ENCODE results near the gene KIAA1217. TPM values are rescaled to one million over a fixed set of nuclear protein-coding genes. Genes with fewer than 3 reads are reported as not detected.

KIAA1217 gene
- total and polyA plus RNA-seq, 7 experiments from 2014 or later: 0.03 to 2.1 (median 0.15) TPM; not detected in 4

DNA sequence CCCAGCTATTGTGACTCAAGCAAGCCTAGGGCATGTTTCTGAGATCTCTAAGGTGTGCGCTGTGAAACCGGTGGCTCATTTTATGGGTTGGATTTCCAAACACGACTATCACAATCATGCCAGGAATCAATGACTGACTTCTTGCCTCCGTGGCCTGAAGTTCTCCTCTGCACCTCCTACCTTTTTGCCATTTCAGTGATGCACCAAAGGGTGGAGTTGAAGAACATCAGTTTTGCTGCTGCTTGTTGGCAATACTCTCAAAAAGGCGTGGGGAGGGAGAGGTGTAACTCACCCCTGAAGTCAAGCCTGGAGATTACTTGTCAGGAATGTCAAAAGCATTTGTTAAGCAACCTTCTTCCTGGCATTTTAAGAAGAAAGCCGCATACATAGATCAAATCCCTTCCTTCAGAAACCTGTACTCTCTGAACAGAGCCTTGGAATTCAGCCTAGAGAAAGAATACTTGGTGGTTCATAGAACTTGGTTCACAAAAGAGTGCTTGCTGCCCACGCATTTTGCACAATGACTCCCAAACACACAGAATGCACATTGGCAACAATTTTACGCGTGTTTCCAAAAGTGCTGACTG is 41.0 kb downstream of the KIAA1217 start:
- Histone ChIP-seq H3K4me1 (ENCODE audit: control insufficient read depth in 2 of 2, insufficient read depth in 2 of 2, low read length in 2 of 2) (no peaks in the 10 kb centered on the region), H3K27me3 (ENCODE audit: control insufficient read depth in 2 of 2, insufficient read depth in 2 of 2, low read length in 2 of 2) (no peaks in the 10 kb centered on the region), H3K36me3 (ENCODE audit: control insufficient read depth in 2 of 3, insufficient read depth in 3 of 3, low read length in 3 of 3) (no peaks in the 10 kb centered on the region), H3K4me3 (ENCODE audit: low read length) (no peak overlapping the region), H3K9me3 (ENCODE audit: control insufficient read depth in 2 of 3, low read length in 3 of 3) (no peaks in the 10 kb centered on the region), H3K27ac (ENCODE audit: low read depth, low read length) (no peak overlapping the region)
- intact Hi-C loops (cut with micrococcal nuclease): no loop called here
- Mint-ChIP-seq H3K36me3 (no peaks in the 10 kb centered on the region), H3K4me3 (no peak overlapping the region), H3K27ac (no peak overlapping the region), H3K27me3 (peaks cover 0 to 15% (median 9%) of the 10 kb centered on the region in 5 donors), H3K9me3 (peaks cover 0 to 2% (median 0%) of the 10 kb centered on the region in 11 donors), H3K4me1 (no peaks in the 10 kb centered on the region)
- ChIA-PET POLR2A (no interaction called here), CTCF (no interaction called here)
- DNase-seq (no peak), ATAC-seq (no peak)

DNA sequence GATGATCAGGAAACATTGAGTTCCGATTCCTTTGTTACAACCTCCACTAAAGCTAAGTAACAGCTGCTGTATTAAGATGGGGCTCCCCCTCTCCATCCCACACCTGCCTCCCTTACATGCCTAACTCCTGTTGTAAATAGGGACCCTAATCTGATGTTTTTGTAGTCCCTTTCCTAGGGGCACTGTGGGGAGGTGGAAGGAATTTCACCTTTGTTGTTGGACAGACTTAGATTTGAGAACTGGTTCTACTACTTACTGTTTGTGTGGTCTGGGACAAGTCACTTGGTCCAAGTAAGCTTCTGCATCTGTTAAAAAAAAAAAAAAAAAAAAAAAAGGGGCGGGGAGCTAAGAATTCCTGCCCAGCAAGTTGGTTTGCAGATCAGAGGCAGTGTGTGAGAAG is 42.6 kb downstream of the KIAA1217 start:
- POLR2A ChIA-PET: no interaction called here
- CTCF ChIA-PET: no interaction called here

DNA sequence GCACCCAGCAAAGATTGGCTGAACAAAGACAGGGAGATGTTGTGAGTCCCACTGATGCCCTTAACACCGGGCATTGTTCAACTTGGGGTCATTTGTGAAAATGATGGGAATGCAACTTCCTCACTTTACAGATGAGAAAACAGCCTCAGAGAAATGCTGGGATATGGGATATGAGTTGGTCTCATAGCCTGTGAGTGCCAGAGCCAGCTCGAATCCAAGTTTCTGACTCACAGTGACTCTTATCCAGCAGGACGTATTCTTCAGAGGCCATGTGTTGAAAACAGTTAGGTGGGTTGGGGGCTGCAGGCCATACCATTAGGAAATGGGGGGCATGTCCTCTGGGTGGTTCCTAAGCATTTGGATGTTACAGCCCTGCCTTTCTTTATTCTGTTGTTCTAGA is 45.2 kb downstream of the KIAA1217 start:
- POLR2A ChIA-PET: no interaction called here
- Mint-ChIP-seq H3K27me3 (peaks cover 0 to 4% (median 0%) of the 10 kb centered on the region in 5 donors), H3K4me1 (no peaks in the 10 kb centered on the region), H3K4me3 (no peak overlapping the region), H3K27ac (no peak overlapping the region), H3K9me3 (no peaks in the 10 kb centered on the region), H3K36me3 (no peaks in the 10 kb centered on the region)
- Histone ChIP-seq H3K36me3 (ENCODE audit: control insufficient read depth in 2 of 3, insufficient read depth in 3 of 3, low read length in 3 of 3) (no peaks in the 10 kb centered on the region), H3K27me3 (ENCODE audit: control insufficient read depth in 2 of 2, insufficient read depth in 2 of 2, low read length in 2 of 2) (no peaks in the 10 kb centered on the region), H3K4me1 (ENCODE audit: control insufficient read depth in 2 of 2, insufficient read depth in 2 of 2, low read length in 2 of 2) (no peaks in the 10 kb centered on the region), H3K27ac (ENCODE audit: low read depth, low read length) (no peak overlapping the region), H3K4me3 (ENCODE audit: low read length) (no peak overlapping the region), H3K9me3 (ENCODE audit: control insufficient read depth in 2 of 3, low read length in 3 of 3) (no peaks in the 10 kb centered on the region)
- intact Hi-C loops (cut with micrococcal nuclease): no loop called here
- ATAC-seq (no peak), DNase-seq (no peak)
- CTCF ChIA-PET: no interaction called here

More for the DNA sequence above, 42.6 kb downstream of the KIAA1217 start:
- no peak overlapping the region for H3K4me3 ChIP-seq (ENCODE audit: low read length)
- H3K36me3 Mint-ChIP-seq: no peaks in the 10 kb centered on the region
- H3K4me3 Mint-ChIP-seq: no peak overlapping the region
- H3K36me3 ChIP-seq (ENCODE audit: control insufficient read depth in 2 of 3, insufficient read depth in 3 of 3, low read length in 3 of 3): no peaks in the 10 kb centered on the region
- ATAC-seq (no peak), DNase-seq (no peak)
- H3K27me3 ChIP-seq (ENCODE audit: control insufficient read depth in 2 of 2, insufficient read depth in 2 of 2, low read length in 2 of 2): no peaks in the 10 kb centered on the region
- no peak overlapping the region for H3K27ac ChIP-seq (ENCODE audit: low read depth, low read length)
- no peaks in the 10 kb centered on the region for H3K4me1 ChIP-seq (ENCODE audit: control insufficient read depth in 2 of 2, insufficient read depth in 2 of 2, low read length in 2 of 2)
- H3K9me3 Mint-ChIP-seq: no peaks in the 10 kb centered on the region
- no peaks in the 10 kb centered on the region for H3K9me3 ChIP-seq (ENCODE audit: control insufficient read depth in 2 of 3, low read length in 3 of 3)
- H3K27me3 Mint-ChIP-seq: peaks cover 0 to 4% (median 0%) of the 10 kb centered on the region in 5 donors
- intact Hi-C loops (cut with micrococcal nuclease): no loop called here
- no peaks in the 10 kb centered on the region for H3K4me1 Mint-ChIP-seq
- H3K27ac Mint-ChIP-seq: no peak overlapping the region

DNA sequence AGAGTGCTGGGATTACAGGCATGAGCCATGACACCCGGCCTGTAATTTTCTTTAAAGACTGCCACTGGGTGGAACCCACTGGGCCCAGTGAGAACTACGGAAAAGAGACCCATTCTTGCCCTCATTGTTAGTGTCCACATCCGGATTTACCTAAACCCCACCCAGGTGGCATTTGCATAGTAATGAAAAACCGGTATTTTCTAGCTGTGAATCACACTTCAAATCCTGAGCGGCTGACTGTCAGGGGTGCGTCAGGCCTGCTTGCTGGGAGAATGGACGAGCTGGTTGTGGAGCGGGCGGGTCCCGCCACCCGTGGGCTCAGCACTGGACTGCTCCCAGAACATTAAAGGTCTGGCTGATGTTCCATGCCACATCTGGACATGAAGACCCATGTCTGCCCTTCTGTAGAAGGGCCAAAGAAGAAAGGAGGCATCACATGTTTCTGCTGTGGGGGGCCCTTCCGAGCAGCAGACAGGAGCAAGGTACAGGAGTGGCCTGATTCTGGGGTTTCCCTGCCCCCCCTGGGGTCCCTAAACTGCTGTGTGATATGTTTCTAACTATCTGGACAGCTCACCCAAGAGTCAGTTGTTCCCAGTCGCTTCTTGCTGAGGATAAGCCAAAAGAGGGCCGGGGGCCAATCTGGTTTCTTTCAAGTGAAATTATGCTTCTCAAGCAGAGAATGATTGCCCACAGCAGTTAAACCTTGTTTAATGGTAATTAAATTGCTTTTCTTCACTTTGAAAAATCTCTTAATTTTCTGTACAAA is 46.4 kb downstream of the KIAA1217 start:
- POLR2A ChIA-PET: no interaction called here
- no peak overlapping the region for H3K27ac ChIP-seq (ENCODE audit: low read depth, low read length)
- H3K36me3 ChIP-seq (ENCODE audit: control insufficient read depth in 2 of 3, insufficient read depth in 3 of 3, low read length in 3 of 3): no peaks in the 10 kb centered on the region
- Mint-ChIP-seq H3K4me3 (no peak overlapping the region), H3K4me1 (no peaks in the 10 kb centered on the region), H3K27me3 (peaks cover 0 to 4% (median 0%) of the 10 kb centered on the region in 5 donors), H3K27ac (no peak overlapping the region), H3K9me3 (no peaks in the 10 kb centered on the region), H3K36me3 (no peaks in the 10 kb centered on the region)
- H3K4me3 ChIP-seq (ENCODE audit: low read length): no peak overlapping the region
- no peaks in the 10 kb centered on the region for H3K4me1 ChIP-seq (ENCODE audit: control insufficient read depth in 2 of 2, insufficient read depth in 2 of 2, low read length in 2 of 2)
- H3K27me3 ChIP-seq (ENCODE audit: control insufficient read depth in 2 of 2, insufficient read depth in 2 of 2, low read length in 2 of 2): no peaks in the 10 kb centered on the region
- no peaks in the 10 kb centered on the region for H3K9me3 ChIP-seq (ENCODE audit: control insufficient read depth in 2 of 3, low read length in 3 of 3)
- ATAC-seq (no peak), DNase-seq (no peak)
- CTCF ChIA-PET: no interaction called here
- intact Hi-C loops (cut with micrococcal nuclease): no loop called here

DNA sequence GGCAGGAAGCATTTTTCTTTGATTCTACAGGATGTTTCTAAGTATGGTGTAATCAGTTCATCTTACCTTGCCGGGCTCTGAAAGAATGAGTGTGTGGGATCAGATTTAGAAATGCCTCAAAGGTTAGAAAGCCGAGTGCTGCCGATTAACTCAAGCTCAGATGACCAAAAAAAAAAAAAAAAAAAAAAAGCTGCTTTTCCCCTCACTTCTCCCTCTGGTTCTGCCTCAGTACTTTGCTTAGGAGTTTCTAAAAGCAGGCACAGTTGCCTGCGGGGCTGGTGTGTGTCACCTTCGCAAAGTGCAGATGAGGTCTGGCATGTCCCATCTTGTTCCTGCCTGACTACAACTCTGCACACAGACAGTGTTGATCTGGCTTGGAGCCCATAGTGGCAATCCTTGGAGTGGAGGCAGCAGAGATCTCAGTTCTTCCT is 47.0 kb downstream of the KIAA1217 start:
- Mint-ChIP-seq H3K4me1 (no peaks in the 10 kb centered on the region), H3K27me3 (peaks cover 0 to 4% (median 0%) of the 10 kb centered on the region in 5 donors), H3K9me3 (no peaks in the 10 kb centered on the region), H3K27ac (no peak overlapping the region), H3K4me3 (no peak overlapping the region), H3K36me3 (no peaks in the 10 kb centered on the region)
- CTCF ChIA-PET: no interaction called here
- DNase-seq (no peak), ATAC-seq (no peak)
- POLR2A ChIA-PET: no interaction called here
- H3K27me3 ChIP-seq (ENCODE audit: control insufficient read depth in 2 of 2, insufficient read depth in 2 of 2, low read length in 2 of 2): no peaks in the 10 kb centered on the region
- no peak overlapping the region for H3K4me3 ChIP-seq (ENCODE audit: low read length)
- intact Hi-C loops (cut with micrococcal nuclease): no loop called here
- H3K27ac ChIP-seq (ENCODE audit: low read depth, low read length): no peak overlapping the region
- H3K4me1 ChIP-seq (ENCODE audit: control insufficient read depth in 2 of 2, insufficient read depth in 2 of 2, low read length in 2 of 2): no peaks in the 10 kb centered on the region
- no peaks in the 10 kb centered on the region for H3K9me3 ChIP-seq (ENCODE audit: control insufficient read depth in 2 of 3, low read length in 3 of 3)
- H3K36me3 ChIP-seq (ENCODE audit: control insufficient read depth in 2 of 3, insufficient read depth in 3 of 3, low read length in 3 of 3): no peaks in the 10 kb centered on the region

DNA sequence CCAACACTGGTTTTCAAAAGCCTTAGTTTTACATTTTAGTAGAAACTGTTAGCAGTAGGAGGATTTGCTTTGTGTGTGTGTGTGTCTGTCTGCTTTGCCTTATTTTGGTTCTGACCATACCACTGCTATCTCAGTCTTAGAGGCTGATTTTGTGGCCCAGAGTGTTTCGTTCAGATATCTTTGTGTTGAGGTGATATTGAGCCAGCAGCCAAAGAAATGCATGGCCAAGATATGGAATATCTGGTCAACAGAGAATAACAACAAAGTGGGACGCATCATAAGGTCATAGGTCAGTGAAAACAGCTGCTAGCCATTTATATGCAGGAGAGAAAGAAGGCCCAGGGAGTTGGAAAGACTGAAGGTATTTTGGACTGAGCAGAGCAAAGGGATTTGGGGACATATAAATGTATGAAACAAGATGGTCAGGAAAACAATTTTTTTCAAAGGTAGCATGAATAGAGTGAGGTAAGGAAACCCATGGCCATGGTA is 47.7 kb downstream of the KIAA1217 start:
- Histone ChIP-seq H3K27me3 (ENCODE audit: control insufficient read depth in 2 of 2, insufficient read depth in 2 of 2, low read length in 2 of 2) (no peaks in the 10 kb centered on the region), H3K36me3 (ENCODE audit: control insufficient read depth in 2 of 3, insufficient read depth in 3 of 3, low read length in 3 of 3) (no peaks in the 10 kb centered on the region), H3K9me3 (ENCODE audit: control insufficient read depth in 2 of 3, low read length in 3 of 3) (no peaks in the 10 kb centered on the region), H3K4me1 (ENCODE audit: control insufficient read depth in 2 of 2, insufficient read depth in 2 of 2, low read length in 2 of 2) (no peaks in the 10 kb centered on the region), H3K4me3 (ENCODE audit: low read length) (no peak overlapping the region), H3K27ac (ENCODE audit: low read depth, low read length) (no peak overlapping the region)
- POLR2A ChIA-PET: no interaction called here
- Mint-ChIP-seq H3K9me3 (peaks cover 0 to under 1% (median 0%) of the 10 kb centered on the region in 11 donors), H3K27ac (no peak overlapping the region), H3K27me3 (peaks cover 0 to 4% (median 0%) of the 10 kb centered on the region in 5 donors), H3K4me3 (no peak overlapping the region), H3K36me3 (no peaks in the 10 kb centered on the region), H3K4me1 (no peaks in the 10 kb centered on the region)
- intact Hi-C loops (cut with micrococcal nuclease): no loop called here
- no peak for DNase-seq
- no peak for ATAC-seq
- CTCF ChIA-PET: no interaction called here

DNA sequence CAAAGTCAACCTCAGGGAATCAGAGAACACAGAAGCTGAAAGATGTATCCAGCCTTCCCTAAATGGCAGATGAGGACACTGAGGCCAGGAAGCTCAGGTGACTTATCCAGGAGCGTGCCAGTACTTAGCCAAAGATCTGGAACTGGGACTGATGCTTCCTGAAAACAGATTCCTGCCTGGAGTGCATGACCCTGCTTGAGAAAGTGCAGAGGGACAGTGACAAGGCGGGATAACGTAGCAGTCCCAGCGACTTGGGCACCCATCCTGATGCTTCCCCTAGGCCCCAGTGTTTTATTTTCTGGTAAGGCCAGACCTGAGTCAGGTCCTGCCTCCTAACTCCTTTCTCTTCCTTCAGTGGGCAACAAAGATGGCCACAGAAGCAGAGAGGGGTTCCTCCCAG is 48.6 kb downstream of the KIAA1217 start:
- Mint-ChIP-seq H3K4me3 (no peak overlapping the region), H3K9me3 (peaks cover 0 to 6% (median 0%) of the 10 kb centered on the region in 11 donors), H3K27ac (no peak overlapping the region), H3K36me3 (no peaks in the 10 kb centered on the region), H3K27me3 (peaks cover 0 to 4% (median 0%) of the 10 kb centered on the region in 5 donors), H3K4me1 (no peaks in the 10 kb centered on the region)
- CTCF ChIA-PET: no interaction called here
- no peak overlapping the region for H3K4me3 ChIP-seq (ENCODE audit: low read length)
- H3K27me3 ChIP-seq (ENCODE audit: control insufficient read depth in 2 of 2, insufficient read depth in 2 of 2, low read length in 2 of 2): no peaks in the 10 kb centered on the region
- POLR2A ChIA-PET: no interaction called here
- intact Hi-C loops (cut with micrococcal nuclease): no loop called here
- H3K36me3 ChIP-seq (ENCODE audit: control insufficient read depth in 2 of 3, insufficient read depth in 3 of 3, low read length in 3 of 3): no peaks in the 10 kb centered on the region
- no peak for ATAC-seq
- H3K9me3 ChIP-seq (ENCODE audit: control insufficient read depth in 2 of 3, low read length in 3 of 3): no peaks in the 10 kb centered on the region
- H3K27ac ChIP-seq (ENCODE audit: low read depth, low read length): no peak overlapping the region
- no peak for DNase-seq
- H3K4me1 ChIP-seq (ENCODE audit: control insufficient read depth in 2 of 2, insufficient read depth in 2 of 2, low read length in 2 of 2): no peaks in the 10 kb centered on the region
